OCI-LY1 (cell line): ENCODE results near the gene PREX1.

Experiments
- CTCF ChIP-seq: fragments of 200-600 bp; sonication (generic), shearing (Covaris generic); IDR thresholded peaks from 2 replicates; pipeline ENCODE4 v1.5.1; 2017; ENCODE audit warnings: mild to moderate bottlenecking, antibody characterized with exemption, low read length, moderate library complexity, mixed read lengths
- EZH2 ChIP-seq: fragments of 200-600 bp; sonication (generic), shearing (Covaris generic); IDR thresholded peaks from 2 replicates; pipeline ENCODE4 v1.8.0; 2017; ENCODE audit warnings: borderline replicate concordance, mixed run types, mild to moderate bottlenecking, antibody characterized with exemption, low read length, moderate library complexity, mixed read lengths

DNA sequence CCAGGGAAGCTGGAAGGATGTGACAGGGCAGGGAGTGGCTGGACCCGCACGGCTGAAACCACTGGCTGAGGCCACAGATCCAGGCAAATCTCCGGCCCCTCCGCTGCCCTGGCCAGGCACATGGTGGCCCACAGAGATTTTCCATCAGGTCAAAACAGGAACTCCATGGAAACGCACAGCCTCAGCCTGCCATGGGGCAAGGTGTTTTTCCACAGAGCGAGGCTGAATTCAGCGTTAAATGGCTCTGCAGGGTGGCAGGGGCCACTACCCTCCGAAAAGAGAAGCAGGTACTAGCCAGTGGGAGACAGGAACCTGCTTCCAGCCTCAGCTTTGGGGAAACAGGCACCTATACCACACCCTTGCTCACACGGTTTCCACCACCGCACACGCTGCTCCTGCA, 53.1 kb downstream of the PREX1 start:
- no peak for TF ChIP-seq CTCF
- no peak for TF ChIP-seq EZH2
